Common myeloid progenitor, CD34-positive (primary cell): Measurements from ENCODE around the gene AFDN.
"Not testable (repeated sequence)": the region's sequence is repeated elsewhere in the genome, so short reads cannot be mapped to it uniquely, and the experiment has no call there.

Experiments
- CTCF ChIA-PET: fragments of 350-600 bp; sonication (Branson Sonifier 250); formaldehyde crosslinking; loops from one replicate; lab custom pipeline; 2021; ENCODE audit warnings: antibody characterized with exemption; lab: Charles Lee
- POLR2A ChIA-PET: fragments of 350-600 bp; sonication (Branson Sonifier 250); formaldehyde crosslinking; loops from one replicate; lab custom pipeline; 2021; ENCODE audit warnings: antibody characterized with exemption; lab: Charles Lee
- DNase-seq, 3 donors: peaks; one replicate each; pipeline versions ENCODE4 v3.0.0 to v3.0.0-alpha.2; 2013
- H3K27ac ChIP-seq, 2 experiments: 1 replicate in 1 of 2; 2 replicates in 1 of 2; pipeline ENCODE4 v1.7.0; 2013; ENCODE audit warnings: inconsistent platforms in 2 of 2, low read length in 2 of 2, mild to moderate bottlenecking in 2 of 2, low read depth in 1 of 2, moderate library complexity in 1 of 2; ENCODE audit not compliant: severe bottlenecking in 2 of 2, insufficient read depth in 1 of 2, poor library complexity in 1 of 2
- H3K27me3 ChIP-seq, 5 experiments: replicated peaks in 2 of 5; 1 replicate in 3 of 5; 2 replicates in 2 of 5; pipeline versions ENCODE4 v1.6.1 to v1.7.0; 2013; ENCODE audit warnings: low read length in 4 of 5, mild to moderate bottlenecking in 2 of 5, moderate library complexity in 2 of 5, inconsistent platforms in 1 of 5; ENCODE audit not compliant: insufficient read depth in 5 of 5, control insufficient read depth in 4 of 5
- H3K36me3 ChIP-seq, 4 experiments: 1 replicate in 2 of 4; 2 replicates in 2 of 4; pipeline versions ENCODE4 v1.6.1 to v1.7.0; 2013; ENCODE audit warnings: low read length in 3 of 4, control low read depth in 1 of 4, mild to moderate bottlenecking in 1 of 4; ENCODE audit not compliant: control insufficient read depth in 4 of 4, insufficient read depth in 4 of 4
- H3K4me1 ChIP-seq, 4 experiments: 1 replicate in 3 of 4; 2 replicates in 1 of 4; pipeline versions ENCODE4 v1.6.1 to v1.7.1; 2013; ENCODE audit warnings: low read length in 3 of 4, mild to moderate bottlenecking in 3 of 4, control low read depth in 1 of 4, inconsistent platforms in 1 of 4, moderate library complexity in 1 of 4; ENCODE audit not compliant: control insufficient read depth in 4 of 4, insufficient read depth in 4 of 4; ENCODE audit errors: control extremely low read depth in 1 of 4
- H3K4me3 ChIP-seq, 7 experiments: 1 replicate in 4 of 7; 2 replicates in 3 of 7; pipeline versions ENCODE4 v1.5.1 to v1.7.0; 2013; ENCODE audit warnings: mild to moderate bottlenecking in 7 of 7, low read length in 6 of 7, moderate library complexity in 6 of 7, inconsistent platforms in 2 of 7, low read depth in 2 of 7, control low read depth in 1 of 7; ENCODE audit not compliant: insufficient read depth in 4 of 7, control insufficient read depth in 1 of 7; ENCODE audit errors: extremely low read depth in 1 of 7
- H3K9me3 ChIP-seq, 5 experiments: 1 replicate in 4 of 5; 2 replicates in 1 of 5; pipeline versions ENCODE4 v1.6.1 to v1.7.1; 2013; ENCODE audit warnings: low read length in 4 of 5, mild to moderate bottlenecking in 2 of 5, inconsistent platforms in 1 of 5, low read depth in 1 of 5, moderate library complexity in 1 of 5; ENCODE audit not compliant: control insufficient read depth in 4 of 5, insufficient read depth in 2 of 5; ENCODE audit errors: control extremely low read depth in 1 of 5
- WGBS: methylation state at CpG from one replicate; pipeline ENCODE4 v1.1.5; 2013; ENCODE audit not compliant: insufficient coverage; 5-methylcytosine and 5-hydroxymethylcytosine counted together

The AFDN gene

GRCh38 chr6:167970230-167970629 lies 143.5 kb downstream of the AFDN start:
- Histone ChIP-seq H3K27me3 (peaks cover 0 to 2% (median 0%) of the 10 kb centered on the region in 5 experiments), H3K27ac (no peak overlapping the region), H3K36me3 (no peaks in the 10 kb centered on the region), H3K9me3 (no peaks in the 10 kb centered on the region), H3K4me3 (no peak overlapping the region), H3K4me1 (no peaks in the 10 kb centered on the region)
- no peak for DNase-seq
- WGBS: 97% methylated on average over 5 of the region's 10 CpGs
- ChIA-PET POLR2A (no interaction called here), CTCF (interaction anchor here (1.3 to 1.4 kb wide), 2 partner anchors 11 to 13 kb away, joined by 3 read pairs; no protein-coding TSS in a partner anchor)

DNA sequence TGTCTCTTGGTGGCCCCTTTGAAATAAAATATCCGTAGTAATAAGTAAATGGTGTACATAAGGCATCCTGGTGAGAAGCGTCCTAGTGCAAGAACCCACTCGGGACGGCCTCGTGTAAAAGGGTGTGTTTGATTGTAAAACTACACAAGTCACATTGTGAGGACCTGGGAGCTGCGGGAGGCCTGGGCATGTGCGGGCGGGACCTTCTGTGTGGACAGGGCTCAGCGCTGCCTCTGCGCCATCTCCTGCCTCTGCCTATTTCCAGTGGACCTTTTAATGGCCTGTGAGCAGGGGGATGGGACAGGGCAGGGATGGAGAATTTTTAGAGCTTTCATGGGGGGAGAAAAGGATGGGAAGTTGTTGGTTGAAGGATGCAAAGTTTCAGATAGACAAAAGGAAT lies 145.5 kb downstream of the AFDN start:
- ChIA-PET POLR2A (no interaction called here), CTCF (no interaction called here)
- peaks cover 0 to 2% (median 0%) of the 10 kb centered on the region in 5 experiments for H3K27me3 ChIP-seq
- no peak overlapping the region for H3K27ac ChIP-seq
- no peaks in the 10 kb centered on the region for H3K4me1 ChIP-seq
- H3K36me3 ChIP-seq: no peaks in the 10 kb centered on the region
- no peaks in the 10 kb centered on the region for H3K9me3 ChIP-seq
- DNase-seq: no peak
- H3K4me3 ChIP-seq: no peak overlapping the region
- WGBS: 100% methylated on average over 5 of the region's 10 CpGs

DNA sequence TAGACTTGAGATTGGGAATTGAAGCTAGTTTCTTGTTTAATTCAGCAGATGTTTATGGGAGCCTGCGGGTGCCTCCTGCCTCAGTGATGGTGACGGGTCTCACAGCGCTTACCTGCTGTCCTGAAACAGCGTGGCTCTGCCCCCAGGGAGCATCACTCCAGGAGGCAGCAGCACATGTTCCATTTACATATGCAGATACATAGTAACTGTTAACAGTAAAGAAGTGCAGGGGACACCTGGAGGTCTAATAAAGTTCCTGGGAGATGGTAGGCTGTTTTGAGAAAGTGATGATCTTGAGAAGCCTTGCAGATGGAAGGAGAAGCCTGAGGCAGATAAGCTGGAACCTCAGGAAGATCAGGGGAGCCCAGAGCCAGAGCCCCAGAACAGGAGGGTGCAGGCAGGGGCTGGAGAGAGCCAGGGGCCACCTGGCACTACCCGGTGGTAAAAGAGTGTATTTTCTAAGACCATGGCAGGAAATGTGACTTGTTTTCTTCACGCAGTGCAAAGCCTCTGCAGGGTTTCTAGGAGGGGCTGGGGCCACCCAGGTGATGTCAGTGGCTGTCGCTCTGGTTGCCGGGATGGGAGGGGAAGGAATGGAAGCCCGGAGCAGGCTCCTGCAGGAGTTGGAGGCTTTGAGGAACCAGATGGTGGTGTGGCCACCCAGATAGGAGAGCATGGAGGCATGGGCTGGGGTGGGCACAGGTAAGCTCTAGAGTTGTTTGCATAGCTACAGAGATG lies 146.6 kb downstream of the AFDN start:
- H3K4me1 ChIP-seq: no peaks in the 10 kb centered on the region
- CTCF ChIA-PET: no interaction called here
- DNase-seq: no peak
- no peaks in the 10 kb centered on the region for H3K9me3 ChIP-seq
- POLR2A ChIA-PET: no interaction called here
- H3K27me3 ChIP-seq: peaks cover 0 to 2% (median 0%) of the 10 kb centered on the region in 5 experiments
- H3K4me3 ChIP-seq: no peak overlapping the region
- WGBS: 86% methylated on average over 8 of the region's 9 CpGs
- no peak overlapping the region for H3K27ac ChIP-seq
- H3K36me3 ChIP-seq: no peaks in the 10 kb centered on the region

DNA sequence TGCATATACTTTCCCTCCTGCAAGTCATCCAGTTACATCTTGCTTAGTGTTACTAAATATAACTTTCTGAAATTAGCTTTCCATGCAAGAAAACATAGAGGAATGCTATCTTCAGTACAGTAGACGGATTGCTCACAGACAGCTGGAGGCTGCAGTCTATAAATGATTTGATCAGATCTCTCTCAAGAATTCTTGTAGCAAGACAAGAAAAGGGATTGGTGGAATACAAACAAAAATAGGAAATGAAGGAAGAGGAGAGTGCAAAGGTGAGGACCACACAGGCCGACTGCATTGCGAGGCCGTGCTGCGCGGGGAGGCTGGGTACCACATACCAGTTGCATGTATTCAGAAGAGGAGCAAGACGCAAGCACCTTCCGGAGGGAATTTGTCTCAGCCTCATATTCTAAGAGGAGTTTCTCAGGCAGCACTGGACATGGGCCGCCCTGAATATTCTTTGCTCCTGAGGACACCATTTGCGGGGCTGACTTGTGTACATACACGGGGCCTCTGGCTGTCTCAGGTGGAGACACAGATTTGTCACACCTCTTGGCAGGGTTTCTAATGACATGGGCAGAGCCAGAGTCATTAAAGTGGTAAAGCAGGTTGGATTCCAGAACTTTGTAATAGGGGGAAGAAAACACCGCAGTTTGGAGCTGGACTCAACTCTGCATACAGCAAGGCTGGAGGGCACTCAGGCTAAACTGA lies 148.1 kb downstream of the AFDN start:
- ChIA-PET CTCF (no interaction called here), POLR2A (no interaction called here)
- Histone ChIP-seq H3K27me3 (peaks cover 0 to 2% (median 0%) of the 10 kb centered on the region in 5 experiments), H3K4me1 (no peaks in the 10 kb centered on the region), H3K36me3 (no peaks in the 10 kb centered on the region), H3K9me3 (no peaks in the 10 kb centered on the region), H3K27ac (no peak overlapping the region), H3K4me3 (no peak overlapping the region)
- no peak for DNase-seq
- WGBS: 92% methylated on average over 12 of the region's 12 CpGs

- Histone ChIP-seq H3K4me3 (no peak overlapping the region), H3K27me3 (peaks cover 0 to 2% (median 0%) of the 10 kb centered on the region in 5 experiments), H3K27ac (no peak overlapping the region), H3K36me3 (no peaks in the 10 kb centered on the region), H3K4me1 (no peaks in the 10 kb centered on the region), H3K9me3 (no peaks in the 10 kb centered on the region)
- DNase-seq: no peak
- POLR2A ChIA-PET: no interaction called here
- CTCF ChIA-PET: no interaction called here
- 95% methylated on average over 17 of the region's 19 CpGs for WGBS
Measured at GRCh38 chr6:167975458-167975857, 148.7 kb downstream of the AFDN start.

DNA sequence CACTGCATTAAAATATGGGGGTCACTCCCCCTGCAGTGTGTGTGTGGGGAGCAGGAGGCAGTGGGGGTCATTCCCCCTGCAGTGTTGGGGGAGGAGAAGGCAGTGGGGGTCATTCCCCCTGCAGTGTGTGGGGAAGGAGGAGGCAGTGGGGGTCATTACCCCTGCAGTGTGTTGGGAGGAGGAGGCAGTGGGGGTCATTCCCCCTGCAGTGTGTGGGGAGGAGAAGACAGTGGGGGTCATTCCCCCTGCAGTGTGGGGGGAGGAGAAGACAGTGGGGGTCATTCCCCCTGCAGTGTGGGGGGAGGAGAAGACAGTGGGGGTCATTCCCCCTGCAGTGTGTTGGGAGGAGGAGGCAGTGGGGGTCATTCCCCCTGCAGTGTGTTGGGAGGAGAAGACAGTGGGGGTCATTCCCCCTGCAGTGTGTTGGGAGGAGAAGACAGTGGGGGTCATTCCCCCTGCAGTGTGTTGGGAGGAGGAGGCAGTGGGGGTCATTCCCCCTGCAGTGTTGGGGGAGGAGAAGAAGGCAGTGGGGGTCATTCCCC lies 149.5 kb downstream of the AFDN start:
- H3K27ac ChIP-seq, DNase-seq, H3K36me3 ChIP-seq, CTCF ChIA-PET, POLR2A ChIA-PET, H3K4me1 ChIP-seq, H3K4me3 ChIP-seq, H3K9me3 ChIP-seq, H3K27me3 ChIP-seq: not testable (repeated sequence)

GRCh38 chr6:167976708-167977107 lies 150.0 kb downstream of the AFDN start:
- Histone ChIP-seq H3K27ac (no peak overlapping the region), H3K4me3 (no peak overlapping the region), H3K9me3 (no peaks in the 10 kb centered on the region), H3K27me3 (peaks cover 0 to 2% (median 0%) of the 10 kb centered on the region in 5 experiments), H3K4me1 (no peaks in the 10 kb centered on the region), H3K36me3 (no peaks in the 10 kb centered on the region)
- over 99% methylated on average over 20 of the region's 27 CpGs for WGBS
- ChIA-PET POLR2A (no interaction called here), CTCF (no interaction called here)
- DNase-seq: no peak
